Measurements from ENCODE around the gene EXOC3L1.
A peak's percentile ranks its signal among the peaks of the same experiment; 100 is the strongest.

GRCh38 chr16:67226804-67227566, 37.0 kb upstream of the EXOC3L1 start, which contains the start of gene TMEM208:
- TF ChIP-seq ZBTB7A (IDR thresholded peaks at IDR 0.05; ENCODE audit: low read depth) (no peak), USF1 (IDR thresholded peaks at IDR 0.05) (peak; percentile 52; the same call in 1 of the 2 replicates), EP300 (IDR thresholded peaks at IDR 0.05; ENCODE audit: borderline replicate concordance) (peak; percentile 28; the same call in 1 of the 2 replicates), REST (IDR thresholded peaks at IDR 0.05; ENCODE audit: low read depth) (no peak), CEBPB (IDR thresholded peaks at IDR 0.05) (no peak), TAF1 (IDR thresholded peaks at IDR 0.05; ENCODE audit: low read depth) (peak; percentile 74), TEAD4 (IDR thresholded peaks at IDR 0.05) (0 out of 2 replicates have a peak, but pooled peaks have one; percentile 1)
- TF ChIP-seq, protein P1, sequence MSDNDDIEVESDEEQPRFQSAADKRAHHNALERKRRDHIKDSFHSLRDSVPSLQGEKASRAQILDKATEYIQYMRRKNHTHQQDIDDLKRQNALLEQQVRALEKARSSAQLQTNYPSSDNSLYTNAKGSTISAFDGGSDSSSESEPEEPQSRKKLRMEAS (IDR thresholded peaks at IDR 0.05): peak; percentile 86
